Measurements from ENCODE around the gene DEDD2.

Gene DEDD2

DNA sequence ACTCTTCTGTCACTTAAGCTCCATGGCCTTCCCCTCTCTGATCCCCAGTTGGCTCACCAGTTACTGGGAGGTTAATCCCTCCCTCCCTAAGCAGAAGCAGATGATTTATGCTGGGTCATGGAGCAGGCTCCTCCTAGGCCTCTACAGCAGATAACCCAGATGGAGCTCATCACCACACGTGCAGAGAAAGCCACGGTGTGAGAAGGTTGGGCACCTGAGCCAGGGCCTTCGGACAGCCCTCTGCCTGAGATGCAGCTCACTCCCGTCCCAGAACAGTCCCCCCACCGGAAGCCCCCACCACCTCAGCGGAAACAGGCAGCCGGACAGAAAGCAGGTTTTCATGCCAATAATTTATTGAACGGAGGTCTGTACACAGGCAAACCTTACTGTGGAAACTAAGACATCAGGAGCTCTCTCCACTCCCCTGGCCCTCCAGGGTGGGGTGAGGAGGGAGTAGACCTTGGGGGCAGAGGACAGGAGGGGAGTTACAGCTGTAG lies 12.4 kb upstream of the DEDD2 start:
- DNase-seq (ENCODE audit: low read depth, low spot score): no peak
- no peak overlapping the region for H3K27ac ChIP-seq

GRCh38 chr19:42229301-42229854 lies 11.9 kb upstream of the DEDD2 start:
- DNase-seq (ENCODE audit: low read depth, low spot score): no peak
- no peak overlapping the region for H3K27ac ChIP-seq

GRCh38 chr19:42228641-42229040 lies 11.2 kb upstream of the DEDD2 start:
- no peak overlapping the region for H3K27ac ChIP-seq
- no peak for DNase-seq (ENCODE audit: low read depth, low spot score)

DNA sequence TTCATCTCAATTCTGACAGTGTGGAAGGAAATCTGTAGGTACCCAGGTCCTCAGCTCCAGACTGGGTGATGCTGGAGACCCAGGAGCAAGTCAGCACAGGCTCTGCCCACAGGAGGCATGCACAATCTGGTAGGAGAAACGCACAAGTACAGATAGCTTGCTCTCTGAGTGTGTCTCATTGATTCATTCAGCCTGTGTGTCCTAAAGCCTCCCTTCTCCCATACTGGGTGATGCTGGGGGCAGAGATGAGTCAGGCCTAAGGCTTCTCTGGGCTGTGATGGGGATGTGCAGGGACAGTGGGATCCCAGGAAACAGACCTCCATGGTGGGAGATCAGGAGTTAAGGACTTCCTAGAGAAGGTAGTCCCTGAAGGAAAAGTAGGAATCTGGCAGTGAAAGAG lies 9.4 kb upstream of the DEDD2 start:
- H3K27ac ChIP-seq: no peak overlapping the region
- DNase-seq (ENCODE audit: low read depth, low spot score): no peak

- no peak overlapping the region for H3K27ac ChIP-seq
- DNase-seq (ENCODE audit: low read depth, low spot score): no peak
Measured at GRCh38 chr19:42225718-42226292, 8.3 kb upstream of the DEDD2 start.

DNA sequence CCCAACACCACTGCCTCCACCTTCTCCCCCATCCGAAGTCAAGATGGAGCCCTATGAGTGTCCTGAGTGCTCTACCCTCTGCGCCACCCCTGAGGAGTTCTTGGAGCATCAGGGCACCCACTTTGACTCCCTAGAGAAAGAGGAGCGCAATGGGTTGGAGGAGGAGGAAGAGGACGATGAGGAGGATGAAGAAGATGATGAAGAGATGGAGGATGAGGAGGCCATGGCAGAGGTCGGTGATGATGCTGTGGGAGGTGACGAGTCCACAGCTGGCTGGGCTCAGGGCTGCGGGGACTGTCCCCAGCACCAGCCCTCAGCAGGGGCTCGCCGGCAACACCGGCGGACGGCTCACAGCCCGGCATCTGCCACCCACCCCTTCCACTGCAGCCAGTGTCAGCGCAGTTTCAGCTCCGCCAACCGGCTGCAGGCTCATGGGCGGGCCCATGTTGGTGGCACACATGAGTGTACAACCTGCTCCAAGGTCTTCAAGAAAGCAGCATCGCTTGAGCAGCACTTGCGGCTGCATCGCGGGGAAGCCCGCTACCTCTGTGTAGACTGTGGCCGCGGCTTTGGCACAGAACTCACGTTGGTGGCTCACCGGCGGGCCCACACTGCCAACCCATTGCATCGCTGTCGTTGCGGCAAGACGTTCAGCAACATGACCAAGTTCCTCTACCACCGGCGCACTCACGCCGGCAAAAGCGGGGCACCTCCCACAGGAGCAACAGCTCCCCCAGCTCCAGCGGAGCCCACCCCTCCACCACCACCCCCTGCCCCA lies 7.7 kb upstream of the DEDD2 start:
- H3K27ac ChIP-seq: no peak overlapping the region
- DNase-seq (ENCODE audit: low read depth, low spot score): no peak

DNA sequence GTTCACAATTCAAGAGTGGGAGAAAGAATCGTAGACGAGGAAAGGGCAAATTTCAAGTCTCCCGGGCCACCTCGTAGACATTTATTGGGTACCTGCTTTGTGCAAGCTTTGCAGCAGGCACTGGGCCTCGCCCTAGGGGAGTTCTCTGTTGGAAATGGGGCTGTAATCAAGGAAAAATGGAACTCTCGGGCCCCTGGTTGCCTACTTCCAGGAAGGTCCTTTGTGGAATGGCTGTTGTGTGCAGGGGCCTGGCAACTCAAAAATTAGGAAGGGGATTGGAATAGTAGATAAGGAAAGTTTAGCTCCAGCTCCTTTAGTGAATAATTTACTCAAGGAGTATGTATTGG lies 3.2 kb upstream of the DEDD2 start:
- DNase-seq (ENCODE audit: low read depth, low spot score): no peak
- H3K27ac ChIP-seq: peak overlapping the region; percentile 85

DNA sequence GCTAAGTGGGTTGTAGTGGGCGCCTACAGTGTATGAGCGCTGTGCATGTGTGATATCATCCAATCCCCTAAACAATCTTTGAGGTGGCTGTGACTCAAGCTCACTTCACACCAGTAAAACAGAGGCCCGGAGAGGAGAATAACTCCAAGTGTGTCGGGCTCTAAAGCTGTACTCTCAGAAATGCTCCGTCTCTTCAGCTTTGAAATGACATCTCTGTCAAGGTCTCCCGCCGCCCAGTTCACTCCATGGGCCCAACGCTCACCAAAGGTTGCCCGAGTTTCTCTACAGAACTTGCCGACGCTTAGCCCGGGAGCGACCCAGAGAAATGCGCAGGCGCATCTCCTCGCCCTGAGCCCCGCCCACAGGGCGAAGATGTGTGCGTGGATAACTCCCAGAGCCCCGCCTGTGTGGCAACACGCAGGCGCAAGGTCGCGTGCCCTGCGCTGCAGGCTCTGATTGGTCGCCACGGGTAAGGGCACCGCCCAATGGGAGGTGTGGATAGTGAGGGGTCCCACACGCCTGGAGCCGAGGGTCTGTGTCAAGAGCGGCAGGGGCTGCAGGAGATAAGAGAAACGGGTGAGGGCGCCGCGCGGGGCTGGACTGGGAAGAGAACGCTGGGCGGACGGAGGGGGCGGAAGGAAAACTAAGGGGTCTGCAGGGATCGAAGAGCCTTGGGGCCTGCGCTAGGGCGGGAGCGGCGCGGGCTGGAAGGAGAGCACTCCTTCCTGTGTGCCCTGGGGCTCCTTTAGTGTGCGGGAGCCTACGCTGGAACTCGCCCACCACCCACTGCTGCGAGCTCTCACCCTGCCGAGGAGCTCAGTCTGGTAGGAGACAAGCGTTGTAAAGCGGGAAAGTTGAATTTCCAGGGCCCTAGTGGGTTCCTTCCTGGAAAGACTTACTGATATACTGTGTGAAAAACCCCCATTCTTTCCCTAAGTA lies 2.6 kb upstream of the DEDD2 start, which contains the start of gene ZNF526:
ZNF526 (plus strand) TSS at position 501 of the 939 bp plus-strand sequence. CDS start 4,092 bp downstream, outside the sequence.
- peak; percentile 80 for DNase-seq (ENCODE audit: low read depth, low spot score)
- H3K27ac ChIP-seq: peak within 1 kb of the TSS; percentile 85

DNA sequence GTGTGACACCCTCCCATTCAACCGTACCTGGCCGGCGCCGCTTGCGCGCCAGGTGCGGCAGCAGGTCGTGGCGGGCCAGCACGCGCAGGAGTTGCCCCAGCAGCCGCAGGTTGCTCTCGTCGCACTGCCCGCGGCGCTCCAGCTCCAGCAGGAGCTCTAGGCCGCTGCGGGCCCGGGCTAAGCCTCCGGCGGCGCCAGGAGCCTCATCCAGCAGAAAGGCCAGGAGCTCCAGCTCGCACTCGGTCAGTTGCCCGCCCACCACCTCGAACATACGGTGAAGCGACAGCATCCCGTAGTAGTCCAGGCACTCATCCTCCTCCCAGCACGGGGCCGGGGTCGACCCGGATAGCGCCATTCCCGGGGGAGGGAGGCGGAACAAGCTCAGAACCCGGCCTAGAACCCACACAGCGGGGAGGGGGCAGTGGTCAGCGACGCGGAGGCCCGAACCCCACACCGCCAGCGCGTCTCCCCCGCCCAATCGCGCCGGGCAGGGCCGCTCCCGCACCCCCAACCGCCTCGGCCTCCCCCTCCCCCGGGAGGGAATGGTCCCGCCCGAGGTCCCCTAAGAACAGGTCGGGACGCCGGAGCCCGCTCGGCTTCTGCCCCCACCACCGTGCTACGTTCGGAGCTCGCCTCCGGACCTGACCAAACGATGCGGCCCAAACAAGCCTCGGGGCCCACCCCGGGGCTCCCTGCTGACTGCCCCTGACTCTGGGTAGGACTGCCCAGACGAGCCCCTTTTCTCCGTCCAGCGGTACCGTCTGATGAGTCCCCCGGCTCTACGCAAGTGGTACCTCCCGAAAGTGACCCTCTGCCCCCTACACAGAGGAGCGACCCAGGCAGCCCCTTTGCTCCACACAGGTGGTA lies 591 bp downstream of the DEDD2 start:
- peak overlapping the region; percentile 85 for H3K27ac ChIP-seq
- no peak for DNase-seq (ENCODE audit: low read depth, low spot score)

- no peak overlapping the region for H3K27ac ChIP-seq
- no peak for DNase-seq (ENCODE audit: low read depth, low spot score)
Measured at GRCh38 chr19:42214810-42215485, 2.5 kb downstream of the DEDD2 start.

- DNase-seq (ENCODE audit: low read depth, low spot score): no peak
- no peak overlapping the region for H3K27ac ChIP-seq
Measured at GRCh38 chr19:42212886-42213285, 4.6 kb downstream of the DEDD2 start.

DNA sequence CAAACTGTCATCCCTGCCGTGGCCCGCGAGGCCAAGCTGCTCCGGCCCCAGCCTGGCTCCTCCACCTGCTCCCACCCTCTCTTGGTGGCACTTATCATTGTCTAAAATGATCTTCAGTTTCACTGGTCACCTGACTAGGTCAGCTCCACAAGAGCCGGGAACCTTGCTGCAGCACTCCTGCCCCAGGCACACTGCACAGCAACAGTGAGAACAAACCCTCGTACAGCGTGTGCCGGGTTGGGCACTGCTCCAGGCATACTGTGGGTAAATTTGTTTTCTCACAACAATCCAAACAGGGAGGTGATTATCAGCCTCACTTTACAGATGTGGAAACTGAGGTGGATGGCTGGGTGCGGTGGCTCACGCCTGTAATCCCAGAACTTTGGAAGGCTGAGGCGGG lies 8.9 kb downstream of the DEDD2 start:
- peak overlapping the region; percentile 92 for H3K27ac ChIP-seq
- DNase-seq (ENCODE audit: low read depth, low spot score): no peak

DNA sequence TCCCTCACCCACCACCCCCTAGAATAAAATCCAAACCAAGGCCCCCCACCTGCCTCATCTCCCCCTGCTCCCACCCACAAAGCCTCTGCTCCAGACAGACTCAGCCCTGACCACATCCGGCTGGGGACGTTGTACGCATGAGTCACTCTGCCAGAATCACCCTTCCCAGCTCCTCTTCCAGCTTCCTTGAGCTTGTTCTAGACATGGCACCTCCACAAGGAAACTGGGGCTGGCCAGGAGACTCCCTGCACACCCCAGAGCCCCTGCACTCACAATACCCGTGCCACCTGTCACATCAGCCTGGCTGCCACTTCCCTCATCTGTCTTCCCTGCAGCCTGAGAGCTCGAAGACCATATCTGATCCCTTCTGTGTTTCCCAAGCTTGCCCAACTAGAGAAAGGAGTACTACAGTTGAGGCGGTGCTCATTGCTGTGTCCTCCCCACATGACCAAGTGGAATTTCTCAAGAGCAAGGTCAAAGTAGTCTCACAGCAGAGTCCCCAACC lies 9.7 kb downstream of the DEDD2 start:
- peak; percentile 45 for DNase-seq (ENCODE audit: low read depth, low spot score)
- peak overlapping the region; percentile 92 for H3K27ac ChIP-seq

- H3K27ac ChIP-seq: peak overlapping the region; percentile 92
- peak; percentile 41 for DNase-seq (ENCODE audit: low read depth, low spot score)
Measured at GRCh38 chr19:42206871-42207755, 10.4 kb downstream of the DEDD2 start.

GRCh38 chr19:42204664-42205063 lies 12.8 kb downstream of the DEDD2 start:
- no peak for DNase-seq (ENCODE audit: low read depth, low spot score)
- peak overlapping the region; percentile 12 for H3K27ac ChIP-seq

GRCh38 chr19:42203700-42204099 lies 13.8 kb downstream of the DEDD2 start:
- DNase-seq (ENCODE audit: low read depth, low spot score): no peak
- H3K27ac ChIP-seq: peak overlapping the region; percentile 12

DNA sequence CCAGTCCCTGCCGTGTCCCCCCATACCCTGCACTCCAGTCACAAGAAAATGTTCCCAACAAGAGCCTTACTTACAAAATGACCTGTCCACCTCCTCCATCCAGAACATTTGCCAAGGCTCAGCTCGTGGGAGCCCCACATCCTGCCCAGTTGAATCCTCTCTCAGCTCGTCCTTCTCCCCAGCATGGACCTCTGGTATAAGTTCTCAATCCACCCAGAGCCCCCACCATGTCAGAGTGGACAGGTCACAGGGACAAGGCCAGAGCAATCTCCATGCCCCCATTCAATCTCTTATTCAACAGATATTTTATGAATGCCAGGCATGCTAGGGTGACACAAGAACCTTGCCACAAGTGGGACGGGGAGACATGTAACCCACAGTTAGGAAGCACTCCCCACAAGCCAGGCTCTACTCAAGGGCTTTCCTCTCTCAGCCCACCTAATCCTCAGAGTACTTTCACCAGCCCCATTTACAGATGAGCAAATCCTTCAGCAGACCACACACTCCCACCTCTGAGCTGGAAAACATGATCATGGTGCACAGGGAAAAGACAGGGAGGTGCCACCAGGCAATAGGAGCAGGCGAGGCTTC lies 15.1 kb downstream of the DEDD2 start:
- no peak overlapping the region for H3K27ac ChIP-seq
- DNase-seq (ENCODE audit: low read depth, low spot score): no peak

Data from epithelial cell of prostate (primary cell).